Sigmoid colon (tissue), 7 donors: Measurements from ENCODE around the gene NTN3. TPM values are rescaled to one million over a fixed set of nuclear protein-coding genes. Genes with fewer than 3 reads are reported as not detected.

Experiments used
- DNase-seq: peaks from one replicate; pipeline ENCODE4 v3.0.0-alpha.2; 2019
- H3K27ac ChIP-seq, 4 donors: fragments of 200-600 bp; sonication (generic); one replicate each; pipeline ENCODE4 v1.5.1; 2016 to 2019; ENCODE audit warnings: mild to moderate bottlenecking in 1 of 4
- H3K27me3 ChIP-seq, 3 donors: fragments of 200-600 bp; sonication (generic); one replicate each; pipeline ENCODE4 v1.5.1; 2019; ENCODE audit warnings: mild to moderate bottlenecking in 1 of 3
- H3K36me3 ChIP-seq, 4 donors: fragments of 200-600 bp; sonication (generic); one replicate each; pipeline ENCODE4 v1.5.1; 2016 to 2019
- H3K4me1 ChIP-seq, 4 donors: fragments of 200-600 bp; sonication (generic); one replicate each; pipeline ENCODE4 v1.5.1; 2017 to 2019
- H3K4me3 ChIP-seq, 4 donors: fragments of 200-600 bp; sonication (generic); one replicate each; pipeline ENCODE4 v1.5.1; 2017 to 2019; ENCODE audit warnings: mild to moderate bottlenecking in 2 of 4, moderate library complexity in 1 of 4
- H3K9me3 ChIP-seq, 4 donors: fragments of 200-600 bp in 3 of 4; sonication (generic) in 3 of 4; one replicate each; pipeline versions ENCODE4 v1.5.1 to v1.6.1; 2013 to 2019
- EP300 ChIP-seq, 4 donors: sonication (generic); formaldehyde crosslinking; IDR thresholded peaks; one replicate each; pipeline ENCODE4 v1.6.1; 2017; ENCODE audit warnings: antibody characterized with exemption in 4 of 4
- POLR2A ChIP-seq, 2 donors: fragments of 450-650 bp; IDR thresholded peaks; one replicate each; pipeline ENCODE4 v1.6.1; 2016; ENCODE audit warnings: antibody characterized with exemption in 2 of 2, mild to moderate bottlenecking in 2 of 2, moderate library complexity in 2 of 2
- POLR2AphosphoS5 ChIP-seq, 4 donors: sonication (generic); formaldehyde crosslinking; IDR thresholded peaks; one replicate each; pipeline ENCODE4 v1.6.1; 2017; ENCODE audit warnings: antibody characterized with exemption in 4 of 4
- WGBS, 2 donors: extraction: QIAGEN DNeasy Blood & Tissue Kit; methylation state at CpG; one replicate each; pipeline ENCODE4 v1.1.7; 2013; 5-methylcytosine and 5-hydroxymethylcytosine counted together
- intact Hi-C: fragments of 100-400 bp; cut with DNase I; formaldehyde crosslinking; loops from one replicate; pipeline ENCODE4 v1.15.1; 2023
- polyA plus RNA-seq, 3 donors: library from polyadenylated mRNA; stranded (reverse); fragments of 200-250 nt; gene quantifications; one replicate each; pipeline ENCODE4 v1.2.3, GENCODE V29; 2013
- total RNA-seq, 4 donors: library from RNA; depleted of rRNA; stranded (reverse); fragments of >200 nt; gene quantifications; one replicate each; pipeline ENCODE4 v1.1.0, GENCODE V29; 2016
- TF ChIP-seq, protein P1 (sequence below), 4 experiments: fragments of 450-650 bp in 3 of 4; fragments of 200-600 bp in 1 of 4; IDR thresholded peaks; one replicate each; pipeline ENCODE4 v1.5.1; 2016 to 2019; ENCODE audit warnings: antibody characterized with exemption in 4 of 4, mild to moderate bottlenecking in 3 of 4, moderate library complexity in 2 of 4
- donor health status: healthy with polysubstance abuse.
- donor health status: Bipolar disorder and iron deficiency.
- donor health status: healthy.

Gene NTN3
- total and polyA plus RNA-seq, 7 donors = 0.13 to 0.83 TPM; not detected in 5

- peak; percentile 77 for DNase-seq
- no peaks in the 10 kb centered on the region for H3K27me3 ChIP-seq
- peaks cover 0 to 73% (median 69%) of the 10 kb centered on the region in 4 donors for H3K4me1 ChIP-seq
- intact Hi-C loops = loop anchor here (5.0 kb wide), 1 partner anchor 37 kb away; the partner anchor contains the start of gene TBC1D24
- WGBS, 2 donors = 0 to 1% methylated on average over 63 of the region's 63 CpGs
- peak overlapping the region; percentile 92 to 100 (median 100) for H3K4me3 ChIP-seq
- H3K9me3 ChIP-seq = no peaks in the 10 kb centered on the region
- H3K27ac ChIP-seq = peak overlapping the region; percentile 97 to 99 (median 98)
- no peak for TF ChIP-seq POLR2A (IDR thresholded peaks at IDR 0.05)
- peak in 1 of 4 donors; percentile 11 for TF ChIP-seq POLR2AphosphoS5 (IDR thresholded peaks at IDR 0.05)
- H3K36me3 ChIP-seq = no peaks in the 10 kb centered on the region
Measured at GRCh38 chr16:2514333-2515179, 43.5 kb downstream of the NTN3 start.

GRCh38 chr16:2515180-2515851, 44.2 kb downstream of the NTN3 start:
- no peaks in the 10 kb centered on the region for H3K9me3 ChIP-seq
- no peaks in the 10 kb centered on the region for H3K36me3 ChIP-seq
- intact Hi-C loops = no loop called here
- H3K27me3 ChIP-seq = no peaks in the 10 kb centered on the region
- H3K27ac ChIP-seq = peak overlapping the region; percentile 97 to 99 (median 98)
- 21 to 32% methylated on average over 14 of the region's 14 CpGs for WGBS, 2 donors
- no peak for DNase-seq
- TF ChIP-seq, protein P1, sequence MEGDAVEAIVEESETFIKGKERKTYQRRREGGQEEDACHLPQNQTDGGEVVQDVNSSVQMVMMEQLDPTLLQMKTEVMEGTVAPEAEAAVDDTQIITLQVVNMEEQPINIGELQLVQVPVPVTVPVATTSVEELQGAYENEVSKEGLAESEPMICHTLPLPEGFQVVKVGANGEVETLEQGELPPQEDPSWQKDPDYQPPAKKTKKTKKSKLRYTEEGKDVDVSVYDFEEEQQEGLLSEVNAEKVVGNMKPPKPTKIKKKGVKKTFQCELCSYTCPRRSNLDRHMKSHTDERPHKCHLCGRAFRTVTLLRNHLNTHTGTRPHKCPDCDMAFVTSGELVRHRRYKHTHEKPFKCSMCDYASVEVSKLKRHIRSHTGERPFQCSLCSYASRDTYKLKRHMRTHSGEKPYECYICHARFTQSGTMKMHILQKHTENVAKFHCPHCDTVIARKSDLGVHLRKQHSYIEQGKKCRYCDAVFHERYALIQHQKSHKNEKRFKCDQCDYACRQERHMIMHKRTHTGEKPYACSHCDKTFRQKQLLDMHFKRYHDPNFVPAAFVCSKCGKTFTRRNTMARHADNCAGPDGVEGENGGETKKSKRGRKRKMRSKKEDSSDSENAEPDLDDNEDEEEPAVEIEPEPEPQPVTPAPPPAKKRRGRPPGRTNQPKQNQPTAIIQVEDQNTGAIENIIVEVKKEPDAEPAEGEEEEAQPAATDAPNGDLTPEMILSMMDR (IDR thresholded peaks at IDR 0.05) = no peak
- no peak for TF ChIP-seq POLR2A (IDR thresholded peaks at IDR 0.05)
- no peak for TF ChIP-seq EP300 (IDR thresholded peaks at IDR 0.05)
- TF ChIP-seq POLR2AphosphoS5 (IDR thresholded peaks at IDR 0.05) = no peak
- peak overlapping the region; percentile 92 to 100 (median 100) for H3K4me3 ChIP-seq
- peaks cover 0 to 77% (median 73%) of the 10 kb centered on the region in 4 donors for H3K4me1 ChIP-seq

DNA sequence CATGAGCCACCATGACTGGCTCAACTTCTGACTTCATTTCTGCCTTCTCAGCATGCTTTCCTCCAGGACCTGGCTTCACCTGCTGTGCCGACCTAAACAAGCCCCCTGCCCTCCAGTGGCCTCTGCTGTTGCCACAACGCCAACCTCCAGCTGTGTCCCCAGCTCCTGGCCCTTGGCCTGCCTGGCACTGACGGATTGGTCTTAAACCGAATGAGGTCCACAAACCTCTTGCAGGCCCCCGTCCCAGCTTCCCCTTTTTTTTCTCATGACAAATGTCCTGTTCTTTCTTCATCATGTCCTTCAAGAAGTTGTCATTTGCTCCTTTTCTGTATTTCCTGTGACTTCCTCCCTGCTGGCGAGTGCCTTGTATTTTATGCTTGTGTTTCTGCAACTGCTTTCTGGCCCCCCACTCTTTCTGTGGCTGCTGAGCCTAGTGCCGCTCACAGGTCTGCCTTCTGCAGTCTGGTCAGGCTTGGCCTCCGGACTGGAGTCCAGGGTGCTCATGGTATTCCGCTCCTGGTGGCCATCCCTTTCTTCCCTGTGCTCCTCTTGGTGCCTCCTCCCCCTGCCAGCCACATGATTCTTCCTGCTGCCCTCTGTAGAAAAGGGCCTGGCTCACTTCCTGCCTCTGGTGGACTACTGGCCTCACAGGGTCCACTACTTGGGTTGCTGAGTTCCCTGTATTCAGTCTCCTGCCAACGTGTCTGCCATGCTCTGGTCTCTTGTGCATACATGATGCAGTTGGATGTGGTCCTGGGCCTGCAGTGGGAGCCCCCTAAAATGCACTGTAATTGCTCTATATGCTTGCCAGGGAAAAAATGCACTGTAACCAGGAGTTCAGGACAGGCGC, 45.5 kb downstream of the NTN3 start:
- Histone ChIP-seq H3K27ac (peak overlapping the region; percentile 97 to 99 (median 98)), H3K4me3 (peak overlapping the region in 2 of 4 donors; percentile 25 to 99), H3K9me3 (no peaks in the 10 kb centered on the region), H3K4me1 (peaks cover 0 to 79% (median 76%) of the 10 kb centered on the region in 4 donors), H3K27me3 (no peaks in the 10 kb centered on the region), H3K36me3 (no peaks in the 10 kb centered on the region)
- intact Hi-C loops = no loop called here
- TF ChIP-seq POLR2AphosphoS5 (IDR thresholded peaks at IDR 0.05) (no peak), POLR2A (IDR thresholded peaks at IDR 0.05) (no peak), EP300 (IDR thresholded peaks at IDR 0.05) (no peak)
- TF ChIP-seq, protein P1 (IDR thresholded peaks at IDR 0.05) = no peak
- no peak for DNase-seq
- 59 to 61% methylated on average over 11 of the region's 11 CpGs for WGBS, 2 donors

- intact Hi-C loops = no loop called here
- peak overlapping the region; percentile 83 to 98 (median 94) for H3K27ac ChIP-seq
- H3K27me3 ChIP-seq = no peaks in the 10 kb centered on the region
- peaks cover 0 to 69% (median 66%) of the 10 kb centered on the region in 4 donors for H3K4me1 ChIP-seq
- H3K4me3 ChIP-seq = no peak overlapping the region
- no peaks in the 10 kb centered on the region for H3K9me3 ChIP-seq
- 74 to 82% methylated on average over 12 of the region's 12 CpGs for WGBS, 2 donors
- TF ChIP-seq POLR2AphosphoS5 (IDR thresholded peaks at IDR 0.05) (no peak), POLR2A (IDR thresholded peaks at IDR 0.05) (no peak), EP300 (IDR thresholded peaks at IDR 0.05) (no peak)
- TF ChIP-seq, protein P1 (IDR thresholded peaks at IDR 0.05) = no peak
- DNase-seq = no peak
- H3K36me3 ChIP-seq = peaks cover 0 to 7% (median 0%) of the 10 kb centered on the region in 4 donors
Measured at GRCh38 chr16:2517954-2518605, 47.0 kb downstream of the NTN3 start.
